ENCODE results near the gene NFE2L1. TPM values are rescaled to one million over a fixed set of nuclear protein-coding genes. Genes with fewer than 3 reads are reported as not detected.
"Not testable (repeated sequence)": the region's sequence is repeated elsewhere in the genome, so short reads cannot be mapped to it uniquely, and the experiment has no call there.

Gene NFE2L1
- total RNA-seq, 4 donors from 2014 or later: 164 to 281 (median 264) TPM

GRCh38 chr17:48013876-48014594 is 34.1 kb upstream of the NFE2L1 start:
- Histone ChIP-seq H3K9me3 (no peaks in the 10 kb centered on the region), H3K27me3 (peaks cover 0 to 62% (median 23%) of the 10 kb centered on the region in 4 donors), H3K4me3 (no peak overlapping the region), H3K27ac (replicated peaks in 1 of 4) (no peak overlapping the region), H3K4me1 (peaks cover 10 to 32% (median 14%) of the 10 kb centered on the region in 4 donors), H3K36me3 (no peaks in the 10 kb centered on the region)
- TF ChIP-seq POLR2A (IDR thresholded peaks at IDR 0.05; ENCODE audit: low read depth): no peak
- TF ChIP-seq, protein P1, sequence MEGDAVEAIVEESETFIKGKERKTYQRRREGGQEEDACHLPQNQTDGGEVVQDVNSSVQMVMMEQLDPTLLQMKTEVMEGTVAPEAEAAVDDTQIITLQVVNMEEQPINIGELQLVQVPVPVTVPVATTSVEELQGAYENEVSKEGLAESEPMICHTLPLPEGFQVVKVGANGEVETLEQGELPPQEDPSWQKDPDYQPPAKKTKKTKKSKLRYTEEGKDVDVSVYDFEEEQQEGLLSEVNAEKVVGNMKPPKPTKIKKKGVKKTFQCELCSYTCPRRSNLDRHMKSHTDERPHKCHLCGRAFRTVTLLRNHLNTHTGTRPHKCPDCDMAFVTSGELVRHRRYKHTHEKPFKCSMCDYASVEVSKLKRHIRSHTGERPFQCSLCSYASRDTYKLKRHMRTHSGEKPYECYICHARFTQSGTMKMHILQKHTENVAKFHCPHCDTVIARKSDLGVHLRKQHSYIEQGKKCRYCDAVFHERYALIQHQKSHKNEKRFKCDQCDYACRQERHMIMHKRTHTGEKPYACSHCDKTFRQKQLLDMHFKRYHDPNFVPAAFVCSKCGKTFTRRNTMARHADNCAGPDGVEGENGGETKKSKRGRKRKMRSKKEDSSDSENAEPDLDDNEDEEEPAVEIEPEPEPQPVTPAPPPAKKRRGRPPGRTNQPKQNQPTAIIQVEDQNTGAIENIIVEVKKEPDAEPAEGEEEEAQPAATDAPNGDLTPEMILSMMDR (IDR thresholded peaks at IDR 0.05): no peak
- no peak for TF ChIP-seq POLR2AphosphoS5 (IDR thresholded peaks at IDR 0.05)
- no peak for TF ChIP-seq EP300 (IDR thresholded peaks at IDR 0.05)
- WGBS: 83% methylated on average over 6 of the region's 6 CpGs
- no peak for DNase-seq (ENCODE audit: extremely low spot score)
- intact Hi-C loops (cut with DNase I): loop anchor here (10.0 kb wide), 1 partner anchor 169 kb away; the partner anchor contains the start of gene SCRN2

DNA sequence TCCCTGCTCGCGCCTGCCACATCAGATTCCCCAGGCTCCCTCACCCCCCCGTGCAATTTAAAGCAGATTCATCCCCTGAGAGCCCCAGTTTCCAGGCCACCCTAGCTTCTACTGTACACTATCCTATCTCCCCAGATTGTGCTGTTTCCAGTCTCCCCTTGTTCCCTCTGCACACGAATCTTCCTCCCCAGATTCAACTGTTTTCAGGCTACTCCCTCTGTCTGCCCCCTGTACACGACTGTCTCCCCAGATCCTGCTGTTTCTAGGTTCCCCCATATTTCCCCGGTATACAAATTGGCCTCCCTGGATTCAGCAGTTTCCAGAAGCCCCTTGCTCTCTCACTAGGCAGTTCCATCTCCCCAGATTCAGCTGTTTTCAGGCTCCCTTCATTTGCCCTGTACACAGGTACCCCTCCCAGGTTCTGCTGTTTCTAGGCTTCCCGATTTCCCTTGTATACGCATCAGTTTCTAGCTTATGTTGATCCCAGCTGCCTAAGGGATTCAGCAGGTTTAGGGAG is 33.5 kb upstream of the NFE2L1 start:
- 70% methylated on average over 8 of the region's 8 CpGs for WGBS
- no peak for DNase-seq (ENCODE audit: extremely low spot score)
- H3K9me3 ChIP-seq: no peaks in the 10 kb centered on the region
- intact Hi-C loops (cut with DNase I): loop anchor here (5.0 to 10.0 kb wide), 2 partner anchors 62 to 170 kb away; partner anchors contain the start of gene SCRN2
- H3K4me1 ChIP-seq: peaks cover 10 to 32% (median 14%) of the 10 kb centered on the region in 4 donors
- H3K36me3 ChIP-seq: no peaks in the 10 kb centered on the region
- H3K27me3 ChIP-seq: peaks cover 0 to 59% (median 20%) of the 10 kb centered on the region in 4 donors
- TF ChIP-seq EP300 (IDR thresholded peaks at IDR 0.05) (no peak), POLR2AphosphoS5 (IDR thresholded peaks at IDR 0.05) (no peak), POLR2A (IDR thresholded peaks at IDR 0.05; ENCODE audit: low read depth) (no peak)
- TF ChIP-seq, protein P1 (IDR thresholded peaks at IDR 0.05): no peak
- H3K4me3 ChIP-seq: no peak overlapping the region
- no peak overlapping the region for H3K27ac ChIP-seq (replicated peaks in 1 of 4)

GRCh38 chr17:48016112-48016511 is 32.0 kb upstream of the NFE2L1 start:
- H3K4me3 ChIP-seq: no peak overlapping the region
- H3K27me3 ChIP-seq: peaks cover 0 to 53% (median 15%) of the 10 kb centered on the region in 4 donors
- peaks cover 10 to 32% (median 14%) of the 10 kb centered on the region in 4 donors for H3K4me1 ChIP-seq
- intact Hi-C loops (cut with DNase I): loop anchor here (5.0 to 10.0 kb wide), 2 partner anchors 64 to 171 kb away; partner anchors contain the start of gene SCRN2
- H3K27ac ChIP-seq (replicated peaks in 1 of 4): no peak overlapping the region
- no peaks in the 10 kb centered on the region for H3K36me3 ChIP-seq
- DNase-seq (ENCODE audit: extremely low spot score): no peak
- 77% methylated on average over 2 of the region's 2 CpGs for WGBS
- H3K9me3 ChIP-seq: no peaks in the 10 kb centered on the region
- no peak for TF ChIP-seq POLR2A (IDR thresholded peaks at IDR 0.05; ENCODE audit: low read depth)
- TF ChIP-seq POLR2AphosphoS5 (IDR thresholded peaks at IDR 0.05): no peak
- TF ChIP-seq, protein P1 (IDR thresholded peaks at IDR 0.05): no peak
- no peak for TF ChIP-seq EP300 (IDR thresholded peaks at IDR 0.05)

- intact Hi-C loops (cut with DNase I): loop anchor here (2.0 to 10.0 kb wide), 3 partner anchors 39 to 173 kb away; partner anchors contain the start of gene SCRN2
- not testable (repeated sequence) for DNase-seq (ENCODE audit: extremely low spot score); H3K27ac ChIP-seq (replicated peaks in 1 of 4); H3K4me3 ChIP-seq; H3K9me3 ChIP-seq; H3K36me3 ChIP-seq
- Histone ChIP-seq H3K4me1 (peaks cover 0 to 15% (median under 1%) of the 10 kb centered on the region in 4 donors), H3K27me3 (peaks cover 0 to 43% (median 4%) of the 10 kb centered on the region in 4 donors)
- 85% methylated on average over 2 of the region's 4 CpGs for WGBS
These were observed 30.4 kb upstream of the NFE2L1 start for GRCh38 chr17:48017817-48018158.

DNA sequence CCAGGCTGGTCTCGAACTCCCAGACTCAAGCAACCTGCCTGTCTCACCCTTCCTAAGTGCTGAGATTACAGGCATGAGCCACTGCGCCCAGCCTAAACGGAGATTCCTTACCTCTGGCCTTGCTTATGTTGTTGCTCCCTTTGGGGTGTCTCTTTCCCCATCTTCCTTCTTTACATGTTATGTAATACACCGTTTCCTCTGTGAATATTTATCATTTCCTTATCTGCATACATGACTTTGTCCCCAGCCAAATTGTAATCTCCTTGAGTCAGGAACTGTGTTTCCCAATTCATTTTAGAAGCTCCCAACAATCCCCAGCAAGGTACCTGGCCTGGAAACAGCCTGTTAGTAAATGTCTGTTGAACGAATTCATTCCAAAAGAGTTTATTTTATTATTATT is 26.2 kb upstream of the NFE2L1 start:
- 75% methylated on average over 5 of the region's 5 CpGs for WGBS
- Histone ChIP-seq H3K4me1 (peaks cover 33 to 52% (median 39%) of the 10 kb centered on the region in 4 donors), H3K36me3 (no peaks in the 10 kb centered on the region), H3K4me3 (no peak overlapping the region), H3K27me3 (peaks cover 0 to 32% (median 2%) of the 10 kb centered on the region in 4 donors), H3K9me3 (no peaks in the 10 kb centered on the region), H3K27ac (replicated peaks in 1 of 4) (no peak overlapping the region)
- no peak for DNase-seq (ENCODE audit: extremely low spot score)
- TF ChIP-seq EP300 (IDR thresholded peaks at IDR 0.05) (no peak), POLR2A (IDR thresholded peaks at IDR 0.05; ENCODE audit: low read depth) (no peak), POLR2AphosphoS5 (IDR thresholded peaks at IDR 0.05) (no peak)
- TF ChIP-seq, protein P1 (IDR thresholded peaks at IDR 0.05): no peak
- intact Hi-C loops (cut with DNase I): no loop called here
